Spleen (tissue), 11 donors: Measurements from ENCODE around the gene CACNA2D1. TPM values are rescaled to one million over a fixed set of nuclear protein-coding genes. Genes with fewer than 3 reads are reported as not detected.

Experiments
- DNase-seq: peaks from one replicate; pipeline ENCODE4 v3.0.0-alpha.2; 2020
- H3K27ac ChIP-seq, 8 donors: fragments of 200-600 bp; sonication (generic) in 7 of 8; 1 replicate in 4 of 8; 2 replicates in 4 of 8; pipeline versions ENCODE4 v1.5.0 to v1.8.0; 2016 to 2021; ENCODE audit warnings: inconsistent platforms in 4 of 8, mild to moderate bottlenecking in 4 of 8, moderate library complexity in 1 of 8
- H3K27me3 ChIP-seq, 7 donors: fragments of 200-600 bp; sonication (generic) in 6 of 7; replicated peaks in 1 of 7; 1 replicate in 4 of 7; 2 replicates in 3 of 7; pipeline versions ENCODE4 v1.5.0 to v1.8.0; 2016 to 2021; ENCODE audit warnings: inconsistent platforms in 3 of 7, mild to moderate bottlenecking in 1 of 7
- H3K36me3 ChIP-seq, 6 donors: fragments of 200-600 bp; sonication (generic) in 5 of 6; 1 replicate in 4 of 6; 2 replicates in 2 of 6; pipeline versions ENCODE4 v1.5.0 to v1.8.0; 2016 to 2021; ENCODE audit warnings: inconsistent platforms in 2 of 6
- H3K4me1 ChIP-seq, 6 donors: fragments of 200-600 bp; sonication (generic) in 5 of 6; 1 replicate in 3 of 6; 2 replicates in 3 of 6; pipeline versions ENCODE4 v1.5.0 to v1.8.0; 2016 to 2021; ENCODE audit warnings: inconsistent platforms in 3 of 6
- H3K4me3 ChIP-seq, 8 donors: fragments of 200-600 bp; sonication (generic) in 7 of 8; 1 replicate in 4 of 8; 2 replicates in 4 of 8; pipeline versions ENCODE4 v1.5.0 to v1.8.0; 2016 to 2021; ENCODE audit warnings: inconsistent platforms in 4 of 8, mild to moderate bottlenecking in 4 of 8, moderate library complexity in 2 of 8
- H3K9me3 ChIP-seq, 8 donors: fragments of 200-600 bp; sonication (generic) in 7 of 8; 1 replicate in 4 of 8; 2 replicates in 4 of 8; pipeline versions ENCODE4 v1.5.0 to v1.8.0; 2016 to 2021; ENCODE audit warnings: inconsistent platforms in 4 of 8
- POLR2A ChIP-seq, 3 donors: fragments of 450-650 bp; IDR thresholded peaks; one replicate each; pipeline ENCODE4 v1.5.1; 2017; ENCODE audit warnings: antibody characterized with exemption in 3 of 3, mild to moderate bottlenecking in 1 of 3
- POLR2AphosphoS5 ChIP-seq, 3 donors: sonication (generic); formaldehyde crosslinking; IDR thresholded peaks; one replicate each; pipeline ENCODE4 v1.5.1; 2017; ENCODE audit warnings: antibody characterized with exemption in 3 of 3
- WGBS, 5 donors: extraction: QIAGEN DNeasy Blood & Tissue Kit in 3 of 5; methylation state at CpG; one replicate each; pipeline versions ENCODE4 v1.1.5 to v1.1.7; 2013 to 2018; 5-methylcytosine and 5-hydroxymethylcytosine counted together
- intact Hi-C: fragments of 100-400 bp; cut with DNase I; formaldehyde crosslinking; loops from one replicate; pipeline ENCODE4 v1.15.0; 2023; ENCODE audit warnings: low total_unique reads
- polyA plus RNA-seq, 3 donors: library from polyadenylated mRNA; stranded (reverse); fragments of 200-250 nt; gene quantifications; one replicate each; pipeline ENCODE4 v1.2.1, GENCODE V29; 2013
- total RNA-seq, 7 donors: library from RNA; depleted of rRNA in 3 of 7; stranded (reverse); fragments of >200 nt in 3 of 7; fragmentation: NEBNext Ultra II Directional in 4 of 7; extraction: Animal tissue kit (Norgen Biotek cat#: 25700) in 4 of 7; gene quantifications; one replicate each; pipeline versions ENCODE4 v1.1.0 to v1.2.1, GENCODE V29; 2016 to 2021
- TF ChIP-seq, protein P1 (sequence below), 11 experiments: fragments of 200-600 bp in 7 of 11; fragments of 450-650 bp in 4 of 11; sonication (generic) in 4 of 11; IDR thresholded peaks in 8 of 11; conservative IDR thresholded peaks in 3 of 11; 1 replicate in 7 of 11; 2 replicates in 4 of 11; pipeline versions ENCODE4 v1.4.0 to v1.8.0; 2016 to 2021; ENCODE audit warnings: antibody characterized with exemption in 11 of 11, inconsistent platforms in 4 of 11, mild to moderate bottlenecking in 1 of 11
- donor health status: healthy with polysubstance abuse.
- donor health status: DM: no; HTN: no; CAD: no; lungs with moderate emphysema.
- donor health status: DM: no; HTN: no; CAD: no.
- donor health status: Bipolar disorder and iron deficiency.
- donor health status: healthy.
- donor health status: DM: no; HTN: no; CAD: no.
- donor health status: DM: yes; HTN: yes; CAD: no.

CACNA2D1 gene
- total and polyA plus RNA-seq, 10 donors, result 1.7 to 24.0 (median 15.2) TPM

GRCh38 chr7:82173400-82174021, 270.1 kb downstream of the CACNA2D1 start:
- no peaks in the 10 kb centered on the region for H3K36me3 ChIP-seq
- 76 to 88% (median 84%) methylated on average over 4 of the region's 4 CpGs for WGBS, 5 donors
- intact Hi-C loops, result no loop called here
- H3K27me3 ChIP-seq, result no peaks in the 10 kb centered on the region
- DNase-seq, result no peak
- TF ChIP-seq, protein P1, sequence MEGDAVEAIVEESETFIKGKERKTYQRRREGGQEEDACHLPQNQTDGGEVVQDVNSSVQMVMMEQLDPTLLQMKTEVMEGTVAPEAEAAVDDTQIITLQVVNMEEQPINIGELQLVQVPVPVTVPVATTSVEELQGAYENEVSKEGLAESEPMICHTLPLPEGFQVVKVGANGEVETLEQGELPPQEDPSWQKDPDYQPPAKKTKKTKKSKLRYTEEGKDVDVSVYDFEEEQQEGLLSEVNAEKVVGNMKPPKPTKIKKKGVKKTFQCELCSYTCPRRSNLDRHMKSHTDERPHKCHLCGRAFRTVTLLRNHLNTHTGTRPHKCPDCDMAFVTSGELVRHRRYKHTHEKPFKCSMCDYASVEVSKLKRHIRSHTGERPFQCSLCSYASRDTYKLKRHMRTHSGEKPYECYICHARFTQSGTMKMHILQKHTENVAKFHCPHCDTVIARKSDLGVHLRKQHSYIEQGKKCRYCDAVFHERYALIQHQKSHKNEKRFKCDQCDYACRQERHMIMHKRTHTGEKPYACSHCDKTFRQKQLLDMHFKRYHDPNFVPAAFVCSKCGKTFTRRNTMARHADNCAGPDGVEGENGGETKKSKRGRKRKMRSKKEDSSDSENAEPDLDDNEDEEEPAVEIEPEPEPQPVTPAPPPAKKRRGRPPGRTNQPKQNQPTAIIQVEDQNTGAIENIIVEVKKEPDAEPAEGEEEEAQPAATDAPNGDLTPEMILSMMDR (IDR thresholded peaks at IDR 0.05 in 8 of 11, conservative IDR thresholded peaks at IDR 0.05 in 3 of 11), result no peak
- H3K9me3 ChIP-seq, result peaks cover 0 to 7% (median 0%) of the 10 kb centered on the region in 8 donors
- no peak overlapping the region for H3K4me3 ChIP-seq
- no peak overlapping the region for H3K27ac ChIP-seq
- no peaks in the 10 kb centered on the region for H3K4me1 ChIP-seq

DNA sequence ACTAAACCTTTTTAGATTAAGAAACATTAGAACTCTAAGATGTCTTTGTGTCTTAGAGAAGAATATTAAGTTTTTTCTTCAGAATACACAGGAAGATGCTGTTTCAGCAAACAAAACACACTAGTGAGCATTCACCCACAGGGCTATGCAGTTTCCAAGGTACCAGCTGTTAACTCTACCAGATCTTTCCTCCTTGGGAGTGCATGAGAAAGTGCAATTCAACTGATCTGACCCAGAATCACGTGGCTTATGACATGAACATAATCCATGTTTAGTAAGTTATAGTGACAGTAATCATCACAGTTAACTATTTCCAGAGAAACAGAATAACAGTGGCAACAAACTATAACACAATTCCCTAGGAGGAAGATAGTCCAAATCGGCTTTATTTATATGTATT, 270.7 kb downstream of the CACNA2D1 start:
- H3K9me3 ChIP-seq, result peaks cover 0 to 7% (median 0%) of the 10 kb centered on the region in 8 donors
- DNase-seq, result no peak
- no peak overlapping the region for H3K4me3 ChIP-seq
- intact Hi-C loops, result no loop called here
- no peak overlapping the region for H3K27ac ChIP-seq
- TF ChIP-seq, protein P1 (IDR thresholded peaks at IDR 0.05 in 8 of 11, conservative IDR thresholded peaks at IDR 0.05 in 3 of 11), result no peak
- TF ChIP-seq POLR2AphosphoS5 (IDR thresholded peaks at IDR 0.05) (no peak), POLR2A (IDR thresholded peaks at IDR 0.05) (no peak)
- no peaks in the 10 kb centered on the region for H3K27me3 ChIP-seq
- H3K4me1 ChIP-seq, result no peaks in the 10 kb centered on the region
- 54 to 67% (median 61%) methylated on average over 2 of the region's 2 CpGs for WGBS, 5 donors
- no peaks in the 10 kb centered on the region for H3K36me3 ChIP-seq

- TF ChIP-seq POLR2AphosphoS5 (IDR thresholded peaks at IDR 0.05), result no peak
- TF ChIP-seq, protein P1 (IDR thresholded peaks at IDR 0.05 in 8 of 11, conservative IDR thresholded peaks at IDR 0.05 in 3 of 11), result no peak
- no peak for TF ChIP-seq POLR2A (IDR thresholded peaks at IDR 0.05)
- Histone ChIP-seq H3K27me3 (no peaks in the 10 kb centered on the region), H3K4me1 (no peaks in the 10 kb centered on the region), H3K9me3 (peaks cover 0 to 7% (median 0%) of the 10 kb centered on the region in 8 donors), H3K36me3 (no peaks in the 10 kb centered on the region), H3K4me3 (no peak overlapping the region), H3K27ac (no peak overlapping the region)
- no peak for DNase-seq
- WGBS, 5 donors, result 79 to 94% (median 90%) methylated on average over 1 of the region's 1 CpG
- intact Hi-C loops, result no loop called here
These were observed 271.6 kb downstream of the CACNA2D1 start for GRCh38 chr7:82172017-82172416.

GRCh38 chr7:82167558-82168314, 275.8 kb downstream of the CACNA2D1 start:
- Histone ChIP-seq H3K4me1 (no peaks in the 10 kb centered on the region), H3K9me3 (peaks cover 0 to 7% (median 0%) of the 10 kb centered on the region in 8 donors), H3K27me3 (no peaks in the 10 kb centered on the region), H3K27ac (no peak overlapping the region), H3K36me3 (no peaks in the 10 kb centered on the region), H3K4me3 (no peak overlapping the region)
- 57 to 77% (median 61%) methylated on average over 2 of the region's 2 CpGs for WGBS, 5 donors
- intact Hi-C loops, result no loop called here
- DNase-seq, result no peak
- TF ChIP-seq, protein P1 (IDR thresholded peaks at IDR 0.05 in 8 of 11, conservative IDR thresholded peaks at IDR 0.05 in 3 of 11), result no peak
- TF ChIP-seq POLR2AphosphoS5 (IDR thresholded peaks at IDR 0.05) (no peak), POLR2A (IDR thresholded peaks at IDR 0.05) (no peak)
